T-helper 2 cell treated with Interferon-gamma antibody and Interleukin-4, amounts not matched to agents 5 μg/mL and 100 μg/mL, for 36 hours (primary cell): ENCODE data around the gene DPM2.

Experiments used
- DNase-seq: peaks from one replicate; pipeline ENCODE4 v3.0.0; 2021; ENCODE audit warnings: low spot score
- H3K27ac Mint-ChIP-seq: one replicate; pipeline ENCODE4 v1.8.0; 2021; ENCODE audit warnings: mild to moderate bottlenecking, mixed read lengths
- H3K27me3 Mint-ChIP-seq: one replicate; pipeline ENCODE4 v1.8.0; 2021; ENCODE audit warnings: low read depth, mixed read lengths
- H3K36me3 Mint-ChIP-seq: one replicate; pipeline ENCODE4 v1.8.0; 2021; ENCODE audit warnings: low read depth, mixed read lengths
- H3K4me1 Mint-ChIP-seq: one replicate; pipeline ENCODE4 v1.8.0; 2021; ENCODE audit warnings: low read depth, mixed read lengths
- H3K4me3 Mint-ChIP-seq: one replicate; pipeline ENCODE4 v1.8.0; 2022; ENCODE audit warnings: mild to moderate bottlenecking, moderate library complexity, mixed read lengths
- H3K9me3 Mint-ChIP-seq: one replicate; pipeline ENCODE4 v1.8.0; 2021; ENCODE audit warnings: mixed read lengths

DPM2 gene

DNA sequence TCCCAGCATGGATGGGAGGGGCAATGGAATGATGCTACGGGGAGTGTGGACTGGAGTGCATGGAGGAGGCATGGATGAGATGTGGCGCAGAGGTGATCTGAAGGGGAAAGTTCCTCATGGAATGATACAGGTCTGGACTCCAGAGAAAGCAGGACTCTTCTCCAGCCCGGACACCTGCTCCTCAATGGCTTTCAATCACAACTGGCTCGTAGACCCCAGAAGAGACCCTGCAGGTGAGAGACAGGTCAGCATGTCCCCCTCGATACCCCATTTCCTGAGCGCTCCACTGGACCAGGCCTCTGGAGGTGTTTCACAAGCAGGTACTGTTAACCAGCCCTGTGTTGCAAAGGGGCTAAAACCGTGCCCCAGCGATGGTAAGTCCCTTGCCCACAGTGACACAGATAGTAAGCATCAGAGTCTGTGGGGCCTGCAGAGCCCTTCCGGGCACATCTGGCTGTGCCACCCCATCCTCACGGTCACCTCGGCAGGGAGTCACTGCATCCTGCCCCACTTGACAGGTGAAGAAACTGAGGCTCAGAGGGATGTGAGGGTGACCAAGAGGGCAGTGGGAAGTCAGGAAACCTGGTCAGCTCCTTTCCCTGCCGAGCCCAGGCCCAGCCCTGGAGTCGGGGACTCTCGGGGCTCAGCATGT lies 5.5 kb upstream of the DPM2 start:
- peaks cover 75% of the 10 kb centered on the region for H3K36me3 Mint-ChIP-seq
- H3K27me3 Mint-ChIP-seq, result no peaks in the 10 kb centered on the region
- H3K4me1 Mint-ChIP-seq, result peaks cover 21% of the 10 kb centered on the region
- H3K4me3 Mint-ChIP-seq, result no peak overlapping the region
- peak overlapping the region; percentile 66 for H3K27ac Mint-ChIP-seq
- H3K9me3 Mint-ChIP-seq, result no peaks in the 10 kb centered on the region
- DNase-seq, result no peak

DNA sequence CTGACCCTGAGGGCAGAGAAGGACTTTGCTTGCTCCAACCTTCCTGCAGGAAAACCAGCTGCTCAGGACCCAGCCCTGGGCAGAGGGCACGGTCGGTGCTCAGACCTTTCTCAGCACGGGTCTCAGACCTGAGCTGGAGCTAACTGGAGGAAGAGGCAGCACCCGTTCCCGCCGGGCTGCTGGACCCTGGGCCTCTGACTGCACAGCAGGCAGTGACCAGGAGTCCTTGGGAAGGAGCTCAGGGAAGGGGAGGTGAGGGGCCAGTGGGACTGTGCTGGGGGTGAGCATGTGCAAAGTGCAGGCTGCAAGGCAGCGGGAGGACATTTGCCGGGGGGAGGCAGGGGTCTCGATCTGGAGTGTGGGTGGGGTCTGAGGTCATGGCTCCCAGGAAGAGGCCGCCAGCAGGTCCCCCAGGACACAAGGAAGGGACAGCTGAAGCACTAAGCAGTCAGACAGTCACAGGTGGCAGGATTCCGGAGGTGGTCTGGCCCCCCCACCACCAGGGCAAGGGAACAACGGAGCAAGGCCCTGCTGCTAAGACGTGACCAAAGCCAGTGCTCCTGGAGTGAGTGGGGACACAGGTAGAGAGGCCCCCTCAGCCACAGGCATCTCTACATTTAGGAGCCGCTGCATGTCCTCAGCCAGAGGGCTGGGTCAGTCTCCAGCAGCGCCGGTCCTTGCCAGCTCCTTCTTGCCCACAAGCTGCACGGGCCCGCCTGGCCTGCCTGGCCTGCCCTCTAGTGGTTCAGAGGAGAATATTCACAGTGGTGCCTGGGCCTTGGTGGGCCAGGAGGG lies 4.8 kb upstream of the DPM2 start:
- Mint-ChIP-seq H3K9me3 (no peaks in the 10 kb centered on the region), H3K36me3 (peaks cover 73% of the 10 kb centered on the region), H3K4me3 (no peak overlapping the region), H3K27ac (peak overlapping the region; percentile 66), H3K4me1 (peaks cover 23% of the 10 kb centered on the region), H3K27me3 (peaks cover 4% of the 10 kb centered on the region)
- no peak for DNase-seq

DNA sequence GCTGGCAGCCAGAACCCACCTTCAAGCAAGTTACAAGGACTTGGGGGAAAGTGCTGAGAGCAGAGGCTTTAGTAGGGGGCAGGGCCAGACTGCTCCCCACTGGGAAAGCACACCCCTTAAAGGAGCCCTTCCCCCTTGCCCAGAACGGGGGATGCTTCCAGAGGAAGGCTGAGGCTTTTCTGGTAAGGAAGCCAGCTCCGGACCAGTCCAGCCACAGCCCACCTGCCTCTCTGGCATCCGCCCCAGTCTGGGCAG lies 4.2 kb upstream of the DPM2 start:
- H3K36me3 Mint-ChIP-seq, result peaks cover 74% of the 10 kb centered on the region
- no peak for DNase-seq
- peak overlapping the region; percentile 55 for H3K27ac Mint-ChIP-seq
- H3K27me3 Mint-ChIP-seq, result peaks cover 4% of the 10 kb centered on the region
- H3K4me1 Mint-ChIP-seq, result peaks cover 27% of the 10 kb centered on the region
- H3K4me3 Mint-ChIP-seq, result no peak overlapping the region
- no peaks in the 10 kb centered on the region for H3K9me3 Mint-ChIP-seq

DNA sequence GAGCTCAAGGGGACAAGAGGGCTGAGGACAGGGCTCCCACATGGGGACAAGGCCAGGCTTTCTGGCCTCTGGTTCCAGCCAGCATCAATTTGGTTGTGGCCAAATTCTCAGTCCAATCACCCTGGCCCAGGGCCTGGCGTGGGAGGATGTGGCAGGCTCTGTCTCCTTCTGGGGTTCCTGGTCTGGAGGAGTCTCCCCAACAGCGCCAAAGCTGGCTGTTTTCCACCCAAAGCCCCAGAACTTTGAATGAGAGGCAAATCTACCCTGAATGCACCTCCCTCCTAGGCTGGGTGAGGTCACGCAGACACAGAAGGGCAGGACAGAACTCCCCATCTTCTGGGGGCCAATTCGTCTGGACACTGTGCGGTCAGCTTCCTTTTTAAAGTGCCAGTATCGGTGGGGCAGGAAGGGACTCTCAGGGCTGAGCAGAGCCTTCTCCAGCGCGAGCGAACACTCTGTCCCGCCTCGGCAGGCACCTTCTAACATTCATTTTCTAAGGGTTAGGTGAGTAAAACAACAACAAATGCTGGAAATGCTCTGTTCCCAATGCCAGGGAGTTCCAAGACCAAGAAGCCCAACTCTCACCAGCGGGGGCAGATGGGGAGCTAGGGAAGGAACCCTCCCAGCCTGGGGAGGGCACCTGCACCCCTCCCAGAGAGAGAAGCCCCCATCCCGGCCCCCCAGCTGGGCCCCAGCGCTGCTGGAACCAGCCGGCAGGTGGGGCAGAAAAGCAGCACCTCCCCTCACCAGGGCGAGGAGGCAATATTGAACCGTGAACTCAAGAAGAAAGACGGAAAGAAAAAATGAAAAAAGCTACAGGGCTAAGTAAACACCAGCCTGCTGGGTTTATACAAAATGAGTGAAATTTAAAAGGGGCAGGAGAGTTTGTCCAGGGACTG lies 3.7 kb upstream of the DPM2 start:
- peaks cover 4% of the 10 kb centered on the region for H3K27me3 Mint-ChIP-seq
- H3K9me3 Mint-ChIP-seq, result no peaks in the 10 kb centered on the region
- peaks cover 33% of the 10 kb centered on the region for H3K4me1 Mint-ChIP-seq
- no peak for DNase-seq
- peak overlapping the region; percentile 55 for H3K27ac Mint-ChIP-seq
- H3K4me3 Mint-ChIP-seq, result no peak overlapping the region
- peaks cover 76% of the 10 kb centered on the region for H3K36me3 Mint-ChIP-seq

DNA sequence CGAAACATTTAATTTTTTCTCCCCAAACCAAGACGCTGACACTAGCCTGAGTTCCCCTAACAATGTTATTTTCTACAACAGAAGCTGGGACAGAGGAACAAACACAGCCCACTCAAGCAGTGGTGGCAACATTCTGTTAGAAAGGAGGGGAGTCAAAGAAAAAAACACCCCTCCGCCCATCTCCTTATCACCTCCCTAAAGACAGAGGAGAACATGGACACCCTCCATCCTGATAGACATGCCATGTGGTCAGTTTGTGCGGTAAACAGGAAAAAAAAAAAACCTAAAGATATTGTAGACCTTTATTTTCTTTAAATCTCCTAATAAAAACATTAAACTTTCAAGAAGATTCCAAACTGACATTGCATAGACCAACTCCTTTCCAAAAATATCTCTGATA lies 2.9 kb upstream of the DPM2 start:
- H3K4me3 Mint-ChIP-seq, result no peak overlapping the region
- H3K27me3 Mint-ChIP-seq, result peaks cover 4% of the 10 kb centered on the region
- no peaks in the 10 kb centered on the region for H3K9me3 Mint-ChIP-seq
- H3K4me1 Mint-ChIP-seq, result peaks cover 40% of the 10 kb centered on the region
- no peak for DNase-seq
- peak overlapping the region; percentile 16 for H3K27ac Mint-ChIP-seq
- H3K36me3 Mint-ChIP-seq, result peaks cover 81% of the 10 kb centered on the region

DNA sequence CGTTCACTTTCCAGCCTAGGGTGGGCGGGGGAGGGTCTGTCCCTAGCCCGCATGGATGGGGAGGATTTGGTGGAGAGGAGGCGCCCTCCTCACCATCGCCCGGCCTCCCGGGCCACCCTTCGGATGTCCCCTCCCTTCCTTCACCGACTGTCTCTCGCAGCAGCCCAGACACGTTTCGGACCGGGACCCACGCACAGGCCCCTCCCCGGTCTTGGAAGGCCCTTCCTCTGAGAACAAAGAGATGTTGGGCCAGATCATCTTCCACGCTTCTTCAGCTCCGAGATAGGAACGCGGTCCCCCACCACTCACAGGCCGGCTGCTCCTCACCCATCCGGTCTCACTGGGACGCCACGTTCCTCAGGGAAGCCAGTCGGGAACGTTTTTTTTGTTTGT lies 640 bp upstream of the DPM2 start:
- H3K9me3 Mint-ChIP-seq, result no peaks in the 10 kb centered on the region
- peak overlapping the region; percentile 65 for H3K4me3 Mint-ChIP-seq
- DNase-seq, result no peak
- H3K36me3 Mint-ChIP-seq, result peaks cover 75% of the 10 kb centered on the region
- H3K4me1 Mint-ChIP-seq, result peaks cover 43% of the 10 kb centered on the region
- peaks cover 4% of the 10 kb centered on the region for H3K27me3 Mint-ChIP-seq
- H3K27ac Mint-ChIP-seq, result peak overlapping the region; percentile 59

DNA sequence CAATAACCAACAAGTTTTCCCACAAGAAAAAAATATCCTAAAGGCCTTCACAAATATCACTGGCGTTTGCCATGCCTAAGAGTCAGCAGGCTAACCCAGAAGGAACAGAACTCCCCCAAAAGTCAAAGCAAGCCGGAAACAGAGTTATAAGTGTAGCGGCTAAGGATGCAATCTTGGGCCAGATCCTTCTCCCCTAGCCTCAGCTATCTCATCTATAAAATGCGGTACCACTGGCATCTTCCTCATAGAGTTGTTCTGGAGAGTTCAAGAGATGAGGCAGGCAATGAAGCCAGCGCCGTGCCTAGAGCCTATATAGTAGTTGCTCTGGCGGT lies 632 bp downstream of the DPM2 start:
- Mint-ChIP-seq H3K36me3 (peaks cover 68% of the 10 kb centered on the region), H3K9me3 (no peaks in the 10 kb centered on the region), H3K27ac (peak overlapping the region; percentile 96), H3K4me1 (peaks cover 42% of the 10 kb centered on the region), H3K4me3 (peak overlapping the region; percentile 95), H3K27me3 (peaks cover 4% of the 10 kb centered on the region)
- DNase-seq, result no peak

DNA sequence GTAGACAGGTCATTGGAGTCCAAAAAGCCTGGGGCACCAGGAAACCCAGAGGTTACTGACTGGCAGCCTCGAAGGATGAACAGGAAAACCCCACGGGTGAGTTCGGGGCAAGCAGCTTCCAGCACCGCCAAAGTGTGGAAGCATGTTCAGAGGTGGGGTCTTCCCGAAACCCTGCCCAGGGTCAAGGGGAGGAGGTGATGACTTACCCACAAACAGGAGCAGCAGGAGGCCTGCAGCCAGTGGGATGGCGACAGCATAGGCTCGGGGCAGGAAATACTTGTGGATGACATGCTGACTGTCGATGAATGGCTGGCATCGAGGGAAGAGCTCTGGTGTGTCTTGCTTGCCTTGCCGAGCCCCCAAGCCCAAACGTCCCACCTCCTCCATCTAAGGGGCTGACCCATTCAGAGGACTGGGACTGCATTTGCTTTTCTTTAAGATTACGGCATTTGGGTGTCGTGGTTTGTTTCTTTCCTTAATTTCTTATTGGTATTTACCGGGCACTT lies 1.3 kb downstream of the DPM2 start:
- H3K27me3 Mint-ChIP-seq, result peaks cover 4% of the 10 kb centered on the region
- peak overlapping the region; percentile 87 for H3K27ac Mint-ChIP-seq
- peaks cover 62% of the 10 kb centered on the region for H3K36me3 Mint-ChIP-seq
- DNase-seq, result no peak
- peaks cover 44% of the 10 kb centered on the region for H3K4me1 Mint-ChIP-seq
- peak overlapping the region; percentile 95 for H3K4me3 Mint-ChIP-seq
- H3K9me3 Mint-ChIP-seq, result no peaks in the 10 kb centered on the region

DNA sequence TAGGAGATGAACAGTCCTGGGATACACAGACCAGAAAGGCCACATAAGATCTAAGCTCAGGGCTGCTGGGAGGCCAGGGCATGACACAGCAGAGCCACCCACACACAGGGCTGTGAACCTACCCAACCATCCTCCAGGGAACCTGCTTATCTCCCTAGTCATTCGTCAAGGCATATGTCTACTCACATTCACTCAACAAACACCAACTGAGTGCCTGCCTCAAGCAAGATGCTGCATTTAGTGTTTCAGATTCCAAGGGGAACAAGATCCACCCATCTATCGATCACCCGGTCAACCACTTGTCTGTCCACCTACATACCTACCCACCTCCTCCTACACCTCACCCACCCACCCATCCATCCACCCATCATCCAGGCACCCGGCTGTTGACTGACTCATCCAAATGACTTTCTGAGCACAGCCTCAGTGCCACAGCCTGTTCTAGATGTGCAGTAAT lies 1.9 kb downstream of the DPM2 start:
- no peaks in the 10 kb centered on the region for H3K9me3 Mint-ChIP-seq
- DNase-seq, result peak; percentile 50
- H3K4me1 Mint-ChIP-seq, result peaks cover 49% of the 10 kb centered on the region
- H3K27me3 Mint-ChIP-seq, result peaks cover 4% of the 10 kb centered on the region
- peaks cover 56% of the 10 kb centered on the region for H3K36me3 Mint-ChIP-seq
- H3K27ac Mint-ChIP-seq, result peak overlapping the region; percentile 87
- peak overlapping the region; percentile 95 for H3K4me3 Mint-ChIP-seq

DNA sequence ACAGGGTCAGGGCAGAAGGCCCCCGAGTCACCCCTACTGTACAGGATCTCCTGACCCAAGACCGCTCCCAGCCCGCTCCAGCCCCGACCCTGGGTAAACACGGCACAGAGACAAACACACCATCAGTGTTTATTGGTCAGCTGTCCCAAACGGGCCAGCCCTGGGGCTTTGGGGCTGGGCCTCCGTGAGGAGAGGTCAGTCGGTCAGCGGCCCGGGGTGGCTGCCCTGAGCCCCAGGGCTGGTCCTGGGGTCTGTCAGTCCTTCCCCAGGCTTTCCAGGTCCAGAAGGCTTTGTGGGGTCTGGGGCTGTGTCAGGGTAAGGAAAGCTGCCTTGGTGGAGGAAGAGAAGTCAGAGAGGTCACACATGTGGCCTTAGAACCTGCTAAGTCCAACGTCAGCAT lies 2.7 kb downstream of the DPM2 start:
- H3K36me3 Mint-ChIP-seq, result peaks cover 47% of the 10 kb centered on the region
- H3K4me3 Mint-ChIP-seq, result peak overlapping the region; percentile 21
- H3K27me3 Mint-ChIP-seq, result peaks cover 5% of the 10 kb centered on the region
- DNase-seq, result no peak
- H3K4me1 Mint-ChIP-seq, result peaks cover 47% of the 10 kb centered on the region
- H3K9me3 Mint-ChIP-seq, result no peaks in the 10 kb centered on the region
- peak overlapping the region; percentile 18 for H3K27ac Mint-ChIP-seq

DNA sequence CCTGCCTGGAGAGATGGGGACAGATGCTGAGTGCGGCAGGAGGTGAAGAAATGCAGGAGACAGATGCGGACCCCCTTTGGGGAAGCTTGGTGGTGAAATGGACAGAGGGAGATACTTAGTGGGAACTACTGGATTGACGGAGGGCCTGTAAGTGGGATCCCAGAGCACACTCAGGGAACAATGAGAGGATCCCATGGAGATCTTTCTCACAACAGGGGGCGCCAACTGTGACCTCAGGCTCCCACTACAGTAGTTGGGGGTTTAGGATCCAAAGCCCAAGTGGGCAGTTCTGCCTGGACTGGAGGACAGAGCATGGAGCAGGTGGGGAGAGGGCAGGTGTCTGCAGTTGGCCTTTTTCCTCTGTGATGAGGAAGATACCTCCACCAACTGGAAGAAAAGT lies 3.4 kb downstream of the DPM2 start:
- Mint-ChIP-seq H3K36me3 (peaks cover 46% of the 10 kb centered on the region), H3K9me3 (no peaks in the 10 kb centered on the region), H3K4me1 (peaks cover 49% of the 10 kb centered on the region), H3K27me3 (peaks cover 11% of the 10 kb centered on the region), H3K4me3 (peak overlapping the region; percentile 26), H3K27ac (no peak overlapping the region)
- DNase-seq, result no peak

DNA sequence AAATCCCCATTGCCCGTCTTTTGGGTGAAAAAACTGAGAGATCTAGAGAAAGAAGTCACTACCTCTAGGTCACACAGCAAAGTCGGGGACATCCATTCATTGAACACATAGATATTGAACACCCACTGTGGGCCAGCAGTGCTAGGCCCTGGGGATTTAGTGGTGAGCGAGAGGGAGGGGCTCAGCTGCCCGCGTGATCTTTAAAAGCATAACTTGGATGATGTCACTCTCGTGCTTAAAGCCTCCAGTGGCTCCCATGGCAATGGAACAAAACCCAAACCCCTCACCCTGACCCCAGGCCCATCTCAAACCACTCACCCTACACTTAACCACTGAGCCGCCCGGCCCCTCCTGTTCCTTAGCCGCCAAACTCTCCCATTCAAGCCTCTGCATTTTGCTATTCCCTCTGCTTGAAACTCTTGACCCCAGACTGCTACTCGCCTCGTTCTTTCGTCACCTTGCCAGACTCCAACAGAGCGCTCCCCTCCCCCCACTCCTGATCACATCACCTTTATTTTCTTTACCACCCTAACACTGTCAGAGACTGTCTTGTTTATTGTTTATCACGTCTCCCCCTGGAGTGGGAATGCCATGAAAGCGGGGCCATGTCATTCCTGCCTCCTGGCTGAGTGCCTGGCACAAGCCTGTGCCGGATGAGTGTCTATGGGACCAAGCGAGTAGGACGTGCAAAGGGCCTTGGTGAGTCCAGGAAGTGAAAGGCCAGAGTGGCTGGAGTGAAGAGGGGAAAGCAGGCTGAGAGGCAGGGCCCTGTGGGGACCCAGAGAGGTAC lies 6.4 kb downstream of the DPM2 start:
- Mint-ChIP-seq H3K4me1 (peaks cover 36% of the 10 kb centered on the region), H3K36me3 (peaks cover 24% of the 10 kb centered on the region), H3K4me3 (peak overlapping the region; percentile 69), H3K9me3 (no peaks in the 10 kb centered on the region), H3K27ac (peak overlapping the region; percentile 32), H3K27me3 (peaks cover 14% of the 10 kb centered on the region)
- no peak for DNase-seq

DNA sequence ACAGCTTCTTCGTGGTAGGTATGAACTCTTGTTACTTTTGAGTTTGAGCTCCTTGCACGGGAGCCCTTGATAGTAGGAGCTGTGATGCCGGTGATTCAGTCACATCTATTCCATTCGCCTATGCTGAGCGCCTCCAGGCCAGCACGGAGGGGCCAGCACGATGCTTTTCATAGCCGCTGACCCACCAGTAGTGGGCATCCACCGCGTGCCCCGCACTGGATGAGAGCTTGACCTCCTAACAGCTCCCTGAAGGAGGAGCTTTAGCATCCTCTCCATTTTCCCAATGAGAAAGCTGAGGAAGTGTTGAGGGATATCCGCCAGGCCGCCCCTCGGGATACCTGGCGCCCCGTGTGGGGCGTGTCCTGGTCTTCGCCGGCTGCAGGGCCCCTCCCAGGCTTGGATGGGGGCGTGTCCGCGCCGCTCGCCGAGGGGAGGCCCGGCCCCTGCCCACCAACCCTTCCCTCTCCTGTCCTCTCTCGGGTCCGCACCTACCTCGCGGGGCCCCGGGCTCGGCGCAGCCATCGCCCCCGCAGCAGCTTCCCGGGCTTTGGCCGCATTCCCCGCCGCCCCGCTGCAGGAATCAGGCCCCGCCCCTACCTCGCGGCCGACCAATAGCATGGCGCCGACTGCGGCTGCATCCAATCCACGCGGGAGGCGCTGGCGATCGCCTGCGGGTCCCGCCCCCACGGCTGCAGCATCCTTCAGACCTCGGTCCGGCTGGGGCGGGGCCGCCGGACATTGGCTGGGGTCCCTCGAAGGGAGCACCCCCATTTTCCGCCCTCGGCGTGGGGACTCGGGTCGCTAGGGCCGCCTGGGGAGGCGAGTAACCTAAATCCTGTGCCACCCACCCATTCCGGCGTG lies 7.2 kb downstream of the DPM2 start, which contains the start of gene PIP5KL1:
TSS of gene PIP5KL1 (minus strand) at position 547 of the 861 bp plus-strand sequence. CDS start at position 522, 25 bp downstream.
- H3K27ac Mint-ChIP-seq, result peak within 1 kb of the TSS; percentile 32

More for the DNA sequence above, 7.2 kb downstream of the DPM2 start, which contains the start of gene PIP5KL1:
- peak within 1 kb of the TSS; percentile 69 for H3K4me3 Mint-ChIP-seq
- DNase-seq, result peak; percentile 83
- H3K9me3 Mint-ChIP-seq, result no peaks in the 10 kb centered on the region
- peaks cover 28% of the 10 kb centered on the region for H3K4me1 Mint-ChIP-seq
- peaks cover 16% of the 10 kb centered on the region for H3K36me3 Mint-ChIP-seq
- peaks cover 21% of the 10 kb centered on the region for H3K27me3 Mint-ChIP-seq
